Endothelial cell (in vitro differentiated cells): Measurements from ENCODE around the gene GRM3. TPM values are rescaled to one million over a fixed set of nuclear protein-coding genes. Genes with fewer than 3 reads are reported as not detected.

Experiments
- DNase-seq: peaks from one replicate; pipeline ENCODE4 v3.0.0; 2021; ENCODE audit warnings: low spot score
- H3K27ac Mint-ChIP-seq: one replicate; pipeline ENCODE4 v1.8.0; 2021; ENCODE audit warnings: mixed read lengths, inconsistent platforms; ENCODE audit not compliant: unreplicated experiment
- H3K27me3 Mint-ChIP-seq: one replicate; pipeline ENCODE4 v1.8.0; 2021; ENCODE audit warnings: mild to moderate bottlenecking, moderate library complexity, mixed read lengths, inconsistent platforms; ENCODE audit not compliant: unreplicated experiment
- H3K36me3 Mint-ChIP-seq: one replicate; pipeline ENCODE4 v1.8.0; 2021; ENCODE audit warnings: mild to moderate bottlenecking, low read depth, mixed read lengths, inconsistent platforms; ENCODE audit not compliant: unreplicated experiment
- H3K4me1 Mint-ChIP-seq: one replicate; pipeline ENCODE4 v1.8.0; 2021; ENCODE audit warnings: mild to moderate bottlenecking, mixed read lengths, inconsistent platforms; ENCODE audit not compliant: unreplicated experiment
- H3K4me3 Mint-ChIP-seq: one replicate; pipeline ENCODE4 v1.8.0; 2021; ENCODE audit warnings: mild to moderate bottlenecking, mixed read lengths, inconsistent platforms; ENCODE audit not compliant: unreplicated experiment
- H3K9me3 Mint-ChIP-seq: one replicate; pipeline ENCODE4 v1.8.0; 2021; ENCODE audit warnings: mixed read lengths, inconsistent platforms; ENCODE audit not compliant: unreplicated experiment
- CTCF ChIP-seq: fragments of 200-600 bp; sonication (generic); IDR thresholded peaks from one replicate; pipeline ENCODE4 v1.5.0; 2021; ENCODE audit warnings: antibody characterized with exemption; ENCODE audit not compliant: unreplicated experiment
- total RNA-seq: library from RNA; stranded (reverse); fragmentation: NEBNext Ultra II Directional; extraction: Animal tissue kit (Norgen Biotek cat#: 25700); gene quantifications from one replicate; pipeline ENCODE4 v1.2.1, GENCODE V29; 2021; ENCODE audit not compliant: unreplicated experiment

Gene GRM3
- total RNA-seq, 1 donor from 2014 or later, result not detected

GRCh38 chr7:86776136-86776535, 132.4 kb downstream of the GRM3 start:
- Mint-ChIP-seq H3K27ac (no peak overlapping the region), H3K9me3 (no peaks in the 10 kb centered on the region), H3K4me3 (no peak overlapping the region), H3K4me1 (peaks cover 15% of the 10 kb centered on the region), H3K27me3 (no peaks in the 10 kb centered on the region), H3K36me3 (no peaks in the 10 kb centered on the region)
- TF ChIP-seq CTCF, result no peak
- no peak for DNase-seq

GRCh38 chr7:86778271-86778670, 134.6 kb downstream of the GRM3 start:
- H3K36me3 Mint-ChIP-seq, result no peaks in the 10 kb centered on the region
- H3K9me3 Mint-ChIP-seq, result no peaks in the 10 kb centered on the region
- no peak overlapping the region for H3K27ac Mint-ChIP-seq
- DNase-seq, result no peak
- H3K4me1 Mint-ChIP-seq, result peaks cover 14% of the 10 kb centered on the region
- H3K4me3 Mint-ChIP-seq, result no peak overlapping the region
- no peak for TF ChIP-seq CTCF
- no peaks in the 10 kb centered on the region for H3K27me3 Mint-ChIP-seq

DNA sequence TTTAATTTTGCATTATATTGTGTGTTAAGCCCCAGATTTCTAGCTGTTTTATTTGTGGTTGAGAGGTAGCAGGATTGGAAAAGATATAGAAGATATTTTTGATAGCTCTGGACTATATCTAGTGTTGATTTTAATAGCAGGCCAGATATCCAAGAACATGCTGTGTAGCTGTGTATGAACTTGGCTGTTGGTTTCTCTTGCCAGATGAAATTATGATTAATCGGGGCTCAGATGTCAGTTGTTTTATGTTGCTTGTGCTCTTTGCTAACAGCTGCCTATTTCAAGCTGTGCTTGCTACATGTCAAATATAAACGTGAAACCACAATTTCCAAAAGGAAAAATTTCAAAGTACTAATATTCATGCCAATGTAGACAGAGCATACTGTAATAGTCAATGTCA, 141.1 kb downstream of the GRM3 start:
- no peak overlapping the region for H3K4me3 Mint-ChIP-seq
- TF ChIP-seq CTCF, result no peak

GRCh38 chr7:86785641-86786040, 141.9 kb downstream of the GRM3 start:
- H3K27me3 Mint-ChIP-seq, result no peaks in the 10 kb centered on the region
- TF ChIP-seq CTCF, result no peak
- H3K9me3 Mint-ChIP-seq, result no peaks in the 10 kb centered on the region
- no peaks in the 10 kb centered on the region for H3K36me3 Mint-ChIP-seq
- no peak overlapping the region for H3K4me3 Mint-ChIP-seq
- DNase-seq, result no peak
- no peak overlapping the region for H3K27ac Mint-ChIP-seq
- peaks cover 8% of the 10 kb centered on the region for H3K4me1 Mint-ChIP-seq

More for the DNA sequence above, 141.1 kb downstream of the GRM3 start:
- H3K27me3 Mint-ChIP-seq, result no peaks in the 10 kb centered on the region
- H3K36me3 Mint-ChIP-seq, result no peaks in the 10 kb centered on the region
- no peak overlapping the region for H3K27ac Mint-ChIP-seq
- H3K4me1 Mint-ChIP-seq, result peaks cover 2% of the 10 kb centered on the region
- no peak for DNase-seq
- no peaks in the 10 kb centered on the region for H3K9me3 Mint-ChIP-seq

DNA sequence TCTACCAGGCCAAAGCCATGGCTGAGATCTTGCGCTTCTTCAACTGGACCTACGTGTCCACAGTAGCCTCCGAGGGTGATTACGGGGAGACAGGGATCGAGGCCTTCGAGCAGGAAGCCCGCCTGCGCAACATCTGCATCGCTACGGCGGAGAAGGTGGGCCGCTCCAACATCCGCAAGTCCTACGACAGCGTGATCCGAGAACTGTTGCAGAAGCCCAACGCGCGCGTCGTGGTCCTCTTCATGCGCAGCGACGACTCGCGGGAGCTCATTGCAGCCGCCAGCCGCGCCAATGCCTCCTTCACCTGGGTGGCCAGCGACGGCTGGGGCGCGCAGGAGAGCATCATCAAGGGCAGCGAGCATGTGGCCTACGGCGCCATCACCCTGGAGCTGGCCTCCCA, 142.7 kb downstream of the GRM3 start:
- no peak for TF ChIP-seq CTCF
- DNase-seq, result no peak
- Mint-ChIP-seq H3K4me1 (peaks cover 8% of the 10 kb centered on the region), H3K27ac (no peak overlapping the region), H3K9me3 (no peaks in the 10 kb centered on the region), H3K36me3 (no peaks in the 10 kb centered on the region), H3K27me3 (no peaks in the 10 kb centered on the region), H3K4me3 (no peak overlapping the region)
